Peyer's patch (tissue), 4 donors: ENCODE data around the gene TBC1D22B.

Source experiments
- CTCF ChIP-seq, 6 experiments: fragments of 450-650 bp in 4 of 6; fragments of 200-600 bp in 2 of 6; sonication (generic) in 1 of 6; IDR thresholded peaks; one replicate each; pipeline ENCODE4 v1.5.1; 2017 to 2019; ENCODE audit warnings: antibody characterized with exemption in 6 of 6, mild to moderate bottlenecking in 3 of 6, moderate library complexity in 1 of 6
- POLR2A ChIP-seq, 2 donors: fragments of 450-650 bp; IDR thresholded peaks; one replicate each; pipeline ENCODE4 v1.5.1; 2017; ENCODE audit warnings: antibody characterized with exemption in 2 of 2, mild to moderate bottlenecking in 2 of 2, moderate library complexity in 2 of 2

DNA sequence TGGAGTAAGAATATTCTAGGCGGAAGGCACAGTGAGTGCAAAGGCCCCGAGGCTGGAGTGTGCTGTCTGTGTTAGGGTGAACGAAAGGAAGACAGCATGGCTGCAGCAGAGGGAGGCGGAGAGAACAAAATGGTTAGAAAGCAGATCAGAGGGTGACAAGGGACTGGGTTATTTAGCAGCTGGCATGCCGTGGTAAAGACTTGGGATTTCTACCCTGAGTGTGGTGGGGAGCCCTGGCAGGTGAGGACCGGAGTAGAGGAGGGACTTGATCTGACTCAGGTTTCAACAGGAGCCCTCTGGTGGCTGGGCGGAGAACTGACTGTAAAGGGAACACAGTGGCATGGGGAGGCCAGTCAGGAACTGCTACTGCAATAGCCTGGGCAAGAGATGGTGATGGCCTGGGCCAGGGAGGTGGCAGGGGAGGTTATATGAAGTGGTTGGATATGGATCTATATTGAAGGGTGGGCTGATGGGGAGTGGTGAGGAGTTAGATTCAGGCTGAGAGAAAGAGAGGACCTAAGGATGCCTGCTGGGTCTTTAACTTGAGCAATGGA, 49.6 kb upstream of the TBC1D22B start:
- TF ChIP-seq CTCF (IDR thresholded peaks at IDR 0.05) (peak; percentile 75 to 93 (median 88)), POLR2A (IDR thresholded peaks at IDR 0.05) (no peak)
